H1 (cell line): Measurements from ENCODE around the gene ZFP36L1. TPM values are rescaled to one million over a fixed set of nuclear protein-coding genes. Genes with fewer than 3 reads are reported as not detected.

Experiments
- CHD7 ChIP-seq: fragments of 300-600 bp; sonication (generic); IDR thresholded peaks from 2 replicates; pipeline ENCODE4 v1.7.1; 2012; ENCODE audit warnings: low read length, moderate library complexity, mild to moderate bottlenecking, inconsistent platforms; ENCODE audit not compliant: insufficient replicate concordance
- CTBP2 ChIP-seq: IDR thresholded peaks from 2 replicates; pipeline ENCODE4 v1.7.0; 2011; ENCODE audit warnings: borderline replicate concordance, mild to moderate bottlenecking, moderate library complexity, mixed read lengths, low read length; ENCODE audit not compliant: insufficient read depth, insufficient read length
- JUN ChIP-seq: IDR thresholded peaks from 2 replicates; pipeline ENCODE4 v1.6.1; 2011; ENCODE audit warnings: low read depth, mild to moderate bottlenecking, improper control_type of control experiment, low read length
- NANOG ChIP-seq: IDR thresholded peaks from 2 replicates; pipeline ENCODE4 v1.6.1; 2011; ENCODE audit warnings: low read length, low read depth, mild to moderate bottlenecking, inconsistent platforms; ENCODE audit not compliant: insufficient read depth, poor library complexity, severe bottlenecking
- NRF1 ChIP-seq: IDR thresholded peaks from 2 replicates; pipeline ENCODE4 v1.6.1; 2011; ENCODE audit warnings: mild to moderate bottlenecking, low read depth, low read length, improper control_type of control experiment
- RFX5 ChIP-seq: IDR thresholded peaks from 2 replicates; pipeline ENCODE4 v1.6.1; 2011; ENCODE audit warnings: low read depth, low read length, improper control_type of control experiment, borderline replicate concordance
- TCF12 ChIP-seq: IDR thresholded peaks from 2 replicates; pipeline ENCODE4 v1.6.1; 2011; ENCODE audit warnings: low read depth, mild to moderate bottlenecking, low read length
- TEAD4 ChIP-seq: IDR thresholded peaks from 2 replicates; pipeline ENCODE4 v1.6.1; 2012; ENCODE audit warnings: low read depth, low read length, inconsistent platforms, mixed read lengths
- USF2 ChIP-seq: IDR thresholded peaks from 2 replicates; pipeline ENCODE4 v1.6.1; 2011; ENCODE audit warnings: low read length, improper control_type of control experiment
- polyA plus RNA-seq, 7 experiments: library from polyadenylated mRNA; depleted of rRNA in 3 of 7; stranded (reverse) in 5 of 7; unstranded in 2 of 7; fragments of >200 nt in 5 of 7; fragments of 200-250 nt in 2 of 7; gene quantifications; 1 replicate in 5 of 7; 2 replicates in 1 of 7; 4 replicates in 1 of 7; pipeline versions ENCODE4 v1.2.1 to v1.2.3, GENCODE V29; 2011 to 2013; ENCODE audit warnings: missing spikeins in 2 of 7, mixed read lengths in 2 of 7
- total RNA-seq: library from RNA; stranded (reverse); fragmentation: NEBNext Ultra II Directional; extraction: Animal tissue kit (Norgen Biotek cat#: 25700); gene quantifications from 2 replicates; pipeline ENCODE4 v1.2.1, GENCODE V29; 2021

Gene ZFP36L1
- total and polyA plus RNA-seq, 2 of the 8 experiments (the other 6 are each of a cell fraction or from before 2014, with no cell fraction given) = 80.4 to 132 TPM

GRCh38 chr14:68816183-68816942, 23.5 kb upstream of the ZFP36L1 start (continued):
- TF ChIP-seq TCF12 = no peak
- TF ChIP-seq NRF1 = no peak; the same call in 1 of the 2 replicates
- TF ChIP-seq CTBP2 = no peak
- no peak for TF ChIP-seq NANOG
- no peak for TF ChIP-seq USF2
- TF ChIP-seq JUN = no peak
- no peak for TF ChIP-seq RFX5
- TF ChIP-seq TEAD4 = no peak
- TF ChIP-seq CHD7 = no peak
